SKM-1 treated with dmso at 0.1 percent for 144 hours (cell line): ENCODE results near the gene DBX2.
"Not testable (repeated sequence)": the region's sequence is repeated elsewhere in the genome, so short reads cannot be mapped to it uniquely, and the experiment has no call there.

Experiments used
- DNase-seq: peaks from one replicate; lab custom pipeline; 2025; ENCODE audit not compliant: unreplicated experiment; lab: John Stamatoyannopoulos, UW

Gene DBX2

DNA sequence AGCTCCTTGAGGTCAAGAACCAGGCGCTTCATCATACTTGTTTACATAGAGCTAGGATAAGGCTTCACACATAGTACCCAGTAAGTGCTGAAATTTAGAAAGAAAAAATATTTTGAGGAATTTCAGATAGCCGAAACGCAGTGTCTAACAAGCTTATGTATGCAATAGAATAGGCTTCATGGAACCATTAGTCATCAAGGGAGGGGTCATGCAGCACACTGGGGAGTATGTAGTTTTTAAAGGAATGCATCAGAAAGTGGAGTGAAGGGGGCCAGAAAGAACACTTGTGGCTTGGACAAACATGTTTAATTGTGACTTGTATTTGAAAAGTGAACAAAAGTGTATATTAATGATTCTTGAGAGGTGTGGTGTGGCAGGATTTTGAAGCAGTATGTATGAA is 38.1 kb downstream of the DBX2 start:
- DNase-seq, result no peak

DNA sequence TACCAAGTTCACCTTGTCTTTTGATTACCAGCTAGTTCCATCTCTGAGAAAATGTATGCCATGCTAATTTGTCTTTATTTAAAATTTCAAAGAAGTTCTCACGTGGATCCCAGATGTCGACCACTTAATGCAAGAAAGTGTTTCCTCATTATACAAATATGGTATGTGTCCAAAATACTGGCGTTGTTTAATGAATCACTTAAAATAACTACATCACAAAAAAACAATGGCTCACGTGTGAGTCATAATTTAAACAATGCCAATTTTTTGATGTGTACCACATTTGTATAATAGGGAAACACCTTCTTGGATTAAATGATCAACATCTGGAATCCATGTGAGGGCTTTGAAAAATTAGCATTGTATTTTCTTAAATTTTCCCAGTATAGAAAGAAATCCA is 40.8 kb downstream of the DBX2 start:
- no peak for DNase-seq

DNA sequence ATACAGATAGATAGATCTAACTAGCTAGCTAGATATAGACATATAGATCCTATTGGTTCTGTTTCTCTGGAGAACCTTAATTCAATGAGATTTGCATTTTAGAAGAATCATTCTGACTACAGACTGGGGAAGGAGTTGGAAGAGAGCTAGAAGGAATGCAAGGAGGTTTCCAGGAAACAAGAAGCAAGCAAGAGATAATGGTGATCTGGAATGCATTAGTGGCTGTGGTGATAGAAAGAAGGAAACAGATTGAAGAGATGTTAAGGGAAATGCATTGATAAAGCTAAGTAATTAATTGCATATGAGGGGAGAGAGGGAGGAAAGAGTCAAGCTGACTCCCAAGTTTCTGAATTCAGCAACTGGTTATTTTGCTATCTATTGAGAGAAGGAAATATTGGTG is 42.7 kb downstream of the DBX2 start:
- no peak for DNase-seq

DNA sequence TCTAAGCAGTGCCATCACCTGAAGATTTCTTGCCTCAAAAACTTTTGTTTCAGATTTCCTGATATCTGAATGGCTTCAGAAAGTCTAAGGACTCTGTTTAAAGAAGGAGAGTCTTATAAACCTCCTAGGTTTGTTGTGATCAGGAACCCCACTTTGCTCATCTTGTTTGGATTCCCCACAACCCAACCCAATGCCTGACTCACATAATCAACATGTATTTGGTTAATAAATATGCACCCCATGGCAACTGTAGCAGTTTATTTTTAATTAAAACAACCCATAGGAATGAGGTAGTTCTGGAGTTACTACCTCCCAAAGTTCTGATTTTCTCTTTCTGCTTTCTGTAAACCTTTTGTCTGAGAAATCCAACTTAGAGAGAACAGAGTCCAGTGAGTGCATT is 51.5 kb downstream of the DBX2 start:
- DNase-seq, result no peak

DNA sequence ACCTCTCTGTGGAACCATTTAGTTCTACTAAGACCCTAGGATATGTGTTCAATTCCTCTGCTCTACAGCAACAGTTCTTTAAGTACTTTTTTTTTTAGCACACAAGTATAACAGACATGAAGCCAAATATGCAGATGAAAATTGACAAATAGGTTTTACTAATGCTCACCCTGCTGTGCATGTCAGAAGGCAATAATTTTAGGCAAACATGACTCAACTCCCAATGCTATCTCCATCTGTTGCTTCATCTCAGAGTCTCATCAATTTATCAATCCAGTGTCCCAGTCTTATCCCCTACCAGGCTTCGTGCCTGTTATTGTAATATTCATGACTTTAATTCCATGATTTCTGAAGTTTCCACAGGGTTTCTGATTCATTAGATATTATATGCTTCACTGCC is 57.7 kb downstream of the DBX2 start:
- no peak for DNase-seq

DNA sequence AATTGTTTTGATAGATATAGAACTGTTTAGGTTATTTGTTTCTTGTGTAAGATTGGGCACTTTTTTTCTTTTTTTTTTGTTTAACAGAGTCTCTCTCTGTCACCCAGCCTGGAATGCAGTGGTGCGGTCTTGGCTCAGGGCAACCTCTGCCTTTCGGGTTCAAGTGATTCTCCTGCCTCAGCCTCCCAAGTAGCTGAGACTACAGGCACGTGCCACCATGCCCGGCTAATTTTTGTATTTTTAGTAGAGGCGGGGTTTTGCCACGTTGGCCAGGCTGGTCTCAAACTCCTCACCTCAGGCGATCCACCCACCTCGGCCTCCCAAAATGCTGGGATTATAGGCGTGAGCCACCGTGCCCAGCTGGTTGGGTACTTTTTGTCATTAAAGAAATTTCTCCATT is 66.0 kb downstream of the DBX2 start:
- DNase-seq, result not testable (repeated sequence)

DNA sequence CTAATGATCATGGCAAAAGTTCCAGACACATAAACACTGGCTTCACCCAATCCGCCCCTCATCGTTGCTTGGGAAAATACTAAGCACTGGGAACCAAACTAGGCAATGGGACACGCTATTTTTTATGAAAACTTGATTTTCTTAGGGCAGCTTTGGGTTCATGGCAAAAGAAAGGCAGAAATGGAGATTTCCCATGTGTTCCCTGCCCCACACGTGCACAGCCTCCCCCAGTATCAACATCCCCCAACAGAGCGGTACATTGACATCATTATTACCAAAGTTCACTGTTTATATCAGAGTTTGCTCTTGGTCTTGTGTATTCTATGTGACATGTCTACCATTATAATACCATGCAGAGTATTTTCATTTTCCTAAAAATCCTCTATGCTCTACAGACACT is 71.0 kb downstream of the DBX2 start:
- DNase-seq, result no peak

DNA sequence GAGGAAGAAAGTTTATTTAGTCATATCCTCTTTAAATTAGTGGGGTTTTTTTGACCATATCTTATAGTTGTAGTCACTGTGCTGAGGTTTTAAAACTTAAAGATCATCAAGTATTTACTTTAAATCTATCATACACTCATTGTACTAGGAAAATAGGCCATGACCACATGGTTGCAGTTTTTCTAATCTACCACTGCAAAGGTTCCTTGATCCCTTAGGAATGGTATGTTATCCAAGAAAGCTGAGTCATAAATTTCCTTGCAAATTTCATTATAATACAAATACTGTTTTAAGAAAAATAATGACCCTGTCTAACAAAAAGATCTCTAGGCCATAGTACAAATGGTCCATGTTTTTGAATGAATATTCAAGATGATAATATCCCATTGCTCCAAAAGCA is 74.7 kb downstream of the DBX2 start:
- no peak for DNase-seq

DNA sequence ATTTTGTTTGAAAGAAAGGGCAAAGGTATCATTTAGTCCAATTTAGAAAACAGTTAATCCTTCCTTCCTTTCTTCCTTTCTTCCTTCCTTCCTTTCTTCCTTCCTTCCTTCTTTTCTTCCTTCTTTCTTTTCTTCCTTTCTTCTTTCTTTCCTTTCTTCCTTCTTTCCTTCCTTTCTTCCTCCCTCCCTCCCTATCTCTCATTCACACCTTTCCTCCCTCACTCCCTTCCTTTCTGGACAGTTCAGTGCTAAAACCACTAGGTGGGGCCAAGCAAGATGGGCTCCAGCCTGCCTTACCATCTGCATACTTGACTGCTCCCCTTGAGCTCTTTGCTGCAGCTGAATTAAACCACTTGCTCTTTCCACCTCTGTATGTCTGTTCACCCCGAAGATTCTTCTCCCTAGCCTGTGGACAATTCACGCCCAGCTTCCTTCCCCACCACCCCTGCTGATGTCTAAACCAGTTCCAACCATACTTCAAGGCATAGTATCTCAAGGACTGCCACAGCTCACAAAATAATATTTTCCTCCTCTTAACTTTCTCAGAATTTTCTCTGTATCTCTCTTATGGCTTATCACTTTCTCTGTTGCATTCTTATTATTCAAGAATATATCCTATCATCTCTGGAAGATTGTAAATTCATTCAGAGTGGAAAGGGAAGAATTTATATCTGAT is 78.0 kb downstream of the DBX2 start:
- DNase-seq, result no peak

DNA sequence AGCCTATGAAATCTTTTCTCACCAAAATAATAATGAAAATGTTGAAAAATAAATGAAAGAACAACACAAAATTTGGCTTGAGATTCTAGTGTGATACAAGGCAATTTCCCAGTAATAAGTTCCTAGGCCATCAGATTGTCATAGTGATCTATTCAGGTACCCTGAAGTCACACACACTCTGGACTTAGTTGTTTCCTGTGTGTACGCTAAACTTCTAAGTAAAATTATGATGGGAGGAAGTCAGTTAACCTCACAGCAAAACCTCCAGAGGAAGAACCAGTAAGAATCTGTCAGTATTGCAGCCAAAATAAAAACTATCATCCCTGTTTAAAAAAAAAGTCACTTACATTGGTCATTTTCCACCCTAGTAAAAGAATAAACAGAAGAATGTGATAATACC is 81.9 kb downstream of the DBX2 start:
- DNase-seq, result no peak
